Measurements from ENCODE around the gene SWI5. TPM values are rescaled to one million over a fixed set of nuclear protein-coding genes. Genes with fewer than 3 reads are reported as not detected.

SWI5 gene
- total and polyA plus RNA-seq, 2 experiments from 2014 or later, result 26.6 to 42.5 TPM

- Mint-ChIP-seq H3K27ac (no peak overlapping the region), H3K9me3 (no peaks in the 10 kb centered on the region), H3K36me3 (ENCODE audit: low read depth) (peaks cover 3% of the 10 kb centered on the region), H3K27me3 (ENCODE audit: insufficient read depth, low read depth, poor library complexity) (peaks cover 13% of the 10 kb centered on the region), H3K4me3 (no peak overlapping the region), H3K4me1 (peaks cover 23% of the 10 kb centered on the region)
- no peak for TF ChIP-seq ZNF331 (CRISPR knock-in tag; IDR thresholded peaks at IDR 0.05; ENCODE audit: low read depth)
- TF ChIP-seq EZH2 (IDR thresholded peaks at IDR 0.05; ENCODE audit: low read depth, unreplicated experiment), result no peak
- TF ChIP-seq ETS1 (IDR thresholded peaks at IDR 0.05), result no peak
- no peak overlapping the region for H3K4me2 ChIP-seq
- no peak for DNase-seq (ENCODE audit: low spot score)
- H3K9me2 ChIP-seq (ENCODE audit: insufficient read depth), result no peaks in the 10 kb centered on the region
- no peaks in the 10 kb centered on the region for H3K27me3 ChIP-seq (ENCODE audit: insufficient read depth)
- no peak overlapping the region for H2AFZ ChIP-seq
- no peaks in the 10 kb centered on the region for H3F3A ChIP-seq (replicated peaks; ENCODE audit: low read depth)
- H4K20me1 ChIP-seq (replicated peaks; ENCODE audit: insufficient read depth), result no peaks in the 10 kb centered on the region; the same call in 1 of the 2 replicates
- H3K79me2 ChIP-seq (replicated peaks; ENCODE audit: insufficient read depth), result no peaks in the 10 kb centered on the region
- H3K27ac ChIP-seq (ENCODE audit: low read depth), result no peak overlapping the region
- no peak for ATAC-seq
- H3K4me3 ChIP-seq, result no peak overlapping the region
- H3K36me3 ChIP-seq (ENCODE audit: insufficient read depth), result no peaks in the 10 kb centered on the region
- peaks cover 19% of the 10 kb centered on the region for H3K4me1 ChIP-seq (ENCODE audit: insufficient read depth)
Observed at GRCh38 chr9:128242828-128243214, 33.3 kb upstream of the SWI5 start.

- H3K9me3 Mint-ChIP-seq, result no peaks in the 10 kb centered on the region
- Histone ChIP-seq H2AFZ (no peak overlapping the region), H3K27me3 (ENCODE audit: insufficient read depth) (no peaks in the 10 kb centered on the region), H3K4me2 (no peak overlapping the region), H3K27ac (ENCODE audit: low read depth) (no peak overlapping the region), H4K20me1 (replicated peaks; ENCODE audit: insufficient read depth) (no peaks in the 10 kb centered on the region; the same call in 1 of the 2 replicates), H3K79me2 (replicated peaks; ENCODE audit: insufficient read depth) (no peaks in the 10 kb centered on the region), H3F3A (replicated peaks; ENCODE audit: low read depth) (no peaks in the 10 kb centered on the region), H3K4me3 (no peak overlapping the region), H3K36me3 (ENCODE audit: insufficient read depth) (no peaks in the 10 kb centered on the region), H3K9me2 (ENCODE audit: insufficient read depth) (no peaks in the 10 kb centered on the region), H3K4me1 (ENCODE audit: insufficient read depth) (peaks cover 19% of the 10 kb centered on the region)
- no peak overlapping the region for H3K27ac Mint-ChIP-seq
- peaks cover 13% of the 10 kb centered on the region for H3K27me3 Mint-ChIP-seq (ENCODE audit: insufficient read depth, low read depth, poor library complexity)
- no peak for DNase-seq (ENCODE audit: low spot score)
- H3K4me1 Mint-ChIP-seq, result peaks cover 23% of the 10 kb centered on the region
- H3K36me3 Mint-ChIP-seq (ENCODE audit: low read depth), result peaks cover 5% of the 10 kb centered on the region; the same call in 2 of the 3 replicates
- no peak overlapping the region for H3K4me3 Mint-ChIP-seq
- no peak for ATAC-seq
- no peak for TF ChIP-seq STAT1 (IDR thresholded peaks at IDR 0.05; ENCODE audit: unreplicated experiment)
- TF ChIP-seq ZNF114 (CRISPR knock-in tag; IDR thresholded peaks at IDR 0.05), result no peak
- no peak for TF ChIP-seq ETS1 (IDR thresholded peaks at IDR 0.05)
- TF ChIP-seq REST (IDR thresholded peaks at IDR 0.05; ENCODE audit: unreplicated experiment), result no peak
- no peak for TF ChIP-seq ZNF331 (CRISPR knock-in tag; IDR thresholded peaks at IDR 0.05; ENCODE audit: low read depth)
- no peak for TF ChIP-seq EZH2 (IDR thresholded peaks at IDR 0.05; ENCODE audit: low read depth, unreplicated experiment)
- no peak for TF ChIP-seq EZH2phosphoT487 (IDR thresholded peaks at IDR 0.05; ENCODE audit: unreplicated experiment)
Observed at GRCh38 chr9:128243215-128244018, 32.7 kb upstream of the SWI5 start.
